SJCRH30 (cell line): ENCODE data around the gene UQCR11. TPM values are rescaled to one million over a fixed set of nuclear protein-coding genes. Genes with fewer than 3 reads are reported as not detected.

Source experiments
- DNase-seq, 2 experiments: peaks; one replicate each; pipeline ENCODE4 v3.0.0-alpha.2; 2015 to 2020
- H3K27ac ChIP-seq: fragments of 250-450 bp; sonication (Bioruptor Pico); 2 replicates; pipeline ENCODE4 v1.5.1; 2020; ENCODE audit warnings: mild to moderate bottlenecking, moderate library complexity
- H3K27me3 ChIP-seq: fragments of 250-450 bp; sonication (Bioruptor Pico); 2 replicates; pipeline ENCODE4 v1.5.1; 2020; ENCODE audit warnings: mild to moderate bottlenecking, moderate library complexity
- H3K36me3 ChIP-seq: fragments of 250-450 bp; sonication (Bioruptor Pico); 2 replicates; pipeline ENCODE4 v1.5.1; 2020; ENCODE audit warnings: mild to moderate bottlenecking, moderate library complexity
- H3K4me1 ChIP-seq: fragments of 250-450 bp; sonication (Bioruptor Pico); 2 replicates; pipeline ENCODE4 v1.5.1; 2020; ENCODE audit warnings: mild to moderate bottlenecking, moderate library complexity
- H3K4me3 ChIP-seq: fragments of 250-450 bp; sonication (Bioruptor Pico); 2 replicates; pipeline ENCODE4 v1.5.1; 2020; ENCODE audit warnings: mild to moderate bottlenecking, moderate library complexity
- H3K9me3 ChIP-seq: fragments of 250-450 bp; sonication (Bioruptor Pico); replicated peaks from 2 replicates; pipeline ENCODE4 v1.5.1; 2020; ENCODE audit warnings: mild to moderate bottlenecking, moderate library complexity
- total RNA-seq: library from RNA; depleted of rRNA; stranded (reverse); fragments of >200 nt; shearing (Covaris generic); gene quantifications from 2 replicates; pipeline ENCODE4 v1.2.3, GENCODE V29; 2014

The UQCR11 gene
- total RNA-seq, 1 experiment from 2014 or later, result 95.0 TPM

GRCh38 chr19:1629256-1629808, 24.1 kb upstream of the UQCR11 start:
- H3K4me3 ChIP-seq, result no peak overlapping the region
- no peak overlapping the region for H3K27ac ChIP-seq
- H3K4me1 ChIP-seq, result no peaks in the 10 kb centered on the region
- peaks cover 22% of the 10 kb centered on the region for H3K36me3 ChIP-seq
- no peak for DNase-seq
- H3K27me3 ChIP-seq, result no peaks in the 10 kb centered on the region
- H3K9me3 ChIP-seq, result no peaks in the 10 kb centered on the region

DNA sequence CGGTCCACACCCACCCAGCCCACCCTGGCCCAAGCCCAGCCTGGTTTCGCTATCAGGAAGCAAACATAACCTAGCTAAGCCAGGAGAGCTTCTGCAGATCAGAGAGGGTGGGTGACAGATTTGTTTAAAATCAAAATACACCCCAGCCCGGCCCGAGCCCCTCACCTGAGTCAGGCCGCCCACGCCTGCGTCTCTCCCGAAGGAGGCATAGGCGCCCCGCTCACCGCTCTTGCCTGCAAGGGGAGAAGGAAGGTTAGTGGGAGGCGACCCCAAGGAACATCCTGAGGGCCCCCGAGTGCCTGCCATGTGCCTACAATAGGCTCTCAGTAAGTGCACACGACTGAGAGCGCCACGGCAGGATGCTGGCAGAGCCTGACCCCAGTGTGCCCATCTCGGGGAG, 21.9 kb upstream of the UQCR11 start:
- no peak for DNase-seq
- Histone ChIP-seq H3K36me3 (peaks cover 25% of the 10 kb centered on the region), H3K4me1 (no peaks in the 10 kb centered on the region), H3K27me3 (no peaks in the 10 kb centered on the region), H3K9me3 (no peaks in the 10 kb centered on the region), H3K27ac (no peak overlapping the region), H3K4me3 (no peak overlapping the region)

DNA sequence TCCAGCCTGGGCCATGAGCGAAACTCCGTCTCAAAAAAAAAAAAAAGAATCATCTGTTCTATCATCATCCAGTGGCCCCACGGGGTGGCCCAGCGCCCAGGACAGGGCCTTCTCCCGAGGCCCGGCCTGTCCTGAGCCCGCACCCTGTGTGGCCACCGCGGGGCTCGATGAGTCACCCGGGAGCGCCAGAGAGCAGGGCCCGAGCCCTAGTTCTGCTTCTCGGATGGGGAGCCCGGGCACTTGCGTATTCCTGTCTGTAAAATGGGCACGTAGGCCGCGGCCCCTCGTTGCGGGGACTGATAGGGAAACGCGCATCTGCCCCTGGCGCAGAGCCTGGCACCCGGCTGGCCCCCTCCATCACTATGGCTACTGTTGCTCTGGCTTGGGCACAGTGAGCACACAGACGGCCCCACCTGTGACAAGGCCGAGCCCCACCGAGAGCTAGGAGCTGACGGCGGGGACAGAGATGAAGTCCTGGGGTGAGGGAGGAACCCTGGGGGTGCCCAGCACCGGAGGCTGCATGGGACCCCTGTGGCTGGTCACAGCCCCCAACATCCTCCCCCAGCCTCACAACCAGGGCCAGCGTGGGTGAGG, 21.3 kb upstream of the UQCR11 start:
- Histone ChIP-seq H3K4me3 (no peak overlapping the region), H3K27ac (no peak overlapping the region), H3K9me3 (no peaks in the 10 kb centered on the region), H3K36me3 (peaks cover 22% of the 10 kb centered on the region), H3K27me3 (no peaks in the 10 kb centered on the region), H3K4me1 (no peaks in the 10 kb centered on the region)
- DNase-seq, result no peak

GRCh38 chr19:1624458-1624857, 19.2 kb upstream of the UQCR11 start:
- no peaks in the 10 kb centered on the region for H3K4me1 ChIP-seq
- no peak overlapping the region for H3K4me3 ChIP-seq
- H3K36me3 ChIP-seq, result peaks cover 15% of the 10 kb centered on the region
- H3K9me3 ChIP-seq, result no peaks in the 10 kb centered on the region
- H3K27me3 ChIP-seq, result no peaks in the 10 kb centered on the region
- no peak overlapping the region for H3K27ac ChIP-seq
- DNase-seq, result peak; percentile 46 to 54

DNA sequence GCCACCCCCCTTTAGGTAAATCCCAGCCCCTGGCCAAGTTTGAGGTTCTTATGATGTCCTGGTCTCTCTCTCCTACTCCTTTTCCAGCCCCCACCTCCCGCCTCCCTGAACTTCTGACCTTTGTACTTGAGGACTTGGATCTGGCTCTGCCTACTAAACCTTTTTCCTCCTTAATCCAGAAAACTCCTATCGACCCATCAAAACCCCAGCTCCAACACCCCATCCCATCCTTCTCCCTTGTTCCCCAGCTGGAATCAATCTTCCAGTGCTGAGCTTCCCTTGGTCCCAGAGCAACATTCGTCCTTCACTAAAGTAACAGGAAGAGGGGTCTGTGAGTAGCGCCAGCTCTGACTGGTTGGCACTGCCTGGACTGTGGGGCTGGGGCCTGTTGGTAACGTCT, 17.3 kb upstream of the UQCR11 start:
- no peak overlapping the region for H3K27ac ChIP-seq
- no peaks in the 10 kb centered on the region for H3K27me3 ChIP-seq
- DNase-seq, result no peak
- no peaks in the 10 kb centered on the region for H3K4me1 ChIP-seq
- H3K9me3 ChIP-seq, result no peaks in the 10 kb centered on the region
- no peak overlapping the region for H3K4me3 ChIP-seq
- H3K36me3 ChIP-seq, result peaks cover 27% of the 10 kb centered on the region

- DNase-seq, result no peak
- Histone ChIP-seq H3K36me3 (peaks cover 29% of the 10 kb centered on the region), H3K9me3 (no peaks in the 10 kb centered on the region), H3K4me1 (no peaks in the 10 kb centered on the region), H3K4me3 (no peak overlapping the region), H3K27me3 (no peaks in the 10 kb centered on the region), H3K27ac (no peak overlapping the region)
These were observed 16.7 kb upstream of the UQCR11 start for GRCh38 chr19:1622007-1622406.

DNA sequence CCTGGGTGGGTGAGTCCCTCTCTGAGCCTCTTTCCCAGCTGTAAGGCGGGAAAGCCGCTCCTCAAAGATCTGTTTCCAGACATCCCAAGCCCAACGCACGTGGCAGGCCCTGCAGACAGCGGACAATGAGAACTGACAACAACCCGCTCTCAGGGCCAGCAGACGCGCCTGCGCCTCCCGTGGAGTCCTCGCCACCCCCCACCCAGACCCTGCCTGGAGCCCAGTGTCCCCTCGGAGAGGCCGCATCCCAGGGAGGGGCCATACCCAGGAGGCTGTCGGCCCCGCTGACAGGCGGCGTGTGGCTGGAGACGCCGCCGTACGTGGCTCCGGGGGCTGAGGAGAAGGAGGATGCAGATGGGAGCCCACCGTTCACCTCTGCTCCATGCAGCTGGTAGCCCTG, 16.3 kb upstream of the UQCR11 start:
- Histone ChIP-seq H3K4me3 (no peak overlapping the region), H3K9me3 (no peaks in the 10 kb centered on the region), H3K27me3 (no peaks in the 10 kb centered on the region), H3K36me3 (peaks cover 33% of the 10 kb centered on the region), H3K27ac (no peak overlapping the region), H3K4me1 (no peaks in the 10 kb centered on the region)
- no peak for DNase-seq

- H3K4me3 ChIP-seq, result no peak overlapping the region
- no peaks in the 10 kb centered on the region for H3K27me3 ChIP-seq
- H3K27ac ChIP-seq, result no peak overlapping the region
- no peak for DNase-seq
- H3K4me1 ChIP-seq, result no peaks in the 10 kb centered on the region
- H3K36me3 ChIP-seq, result peaks cover 38% of the 10 kb centered on the region
- no peaks in the 10 kb centered on the region for H3K9me3 ChIP-seq
These were observed 15.8 kb upstream of the UQCR11 start for GRCh38 chr19:1621021-1621420.

- no peak for DNase-seq
- Histone ChIP-seq H3K27ac (no peak overlapping the region), H3K27me3 (no peaks in the 10 kb centered on the region), H3K4me1 (no peaks in the 10 kb centered on the region), H3K36me3 (peaks cover 42% of the 10 kb centered on the region), H3K9me3 (no peaks in the 10 kb centered on the region), H3K4me3 (no peak overlapping the region)
These were observed 15.2 kb upstream of the UQCR11 start for GRCh38 chr19:1620502-1620901.

- no peaks in the 10 kb centered on the region for H3K9me3 ChIP-seq
- DNase-seq, result no peak
- H3K4me1 ChIP-seq, result no peaks in the 10 kb centered on the region
- H3K36me3 ChIP-seq, result peaks cover 46% of the 10 kb centered on the region
- no peak overlapping the region for H3K27ac ChIP-seq
- no peaks in the 10 kb centered on the region for H3K27me3 ChIP-seq
- no peak overlapping the region for H3K4me3 ChIP-seq
These were observed 14.4 kb upstream of the UQCR11 start for GRCh38 chr19:1619703-1620102.

DNA sequence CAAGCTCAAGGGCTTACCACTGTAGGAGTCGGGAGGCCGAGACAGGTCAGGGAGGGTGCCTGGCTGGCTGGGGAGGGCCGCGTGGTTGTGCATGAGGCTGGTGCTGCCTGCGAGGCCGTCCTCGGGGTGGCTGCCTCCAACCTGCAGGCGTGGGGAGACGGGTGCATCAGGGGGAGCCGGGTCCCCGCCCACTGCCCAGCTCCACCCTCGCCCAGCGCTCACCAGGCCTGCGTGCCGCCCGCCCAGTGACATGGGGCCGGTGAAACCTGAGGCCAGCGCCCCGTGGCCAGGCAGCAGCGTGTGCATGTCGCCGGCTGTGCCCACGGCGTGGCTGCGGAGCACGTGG, 13.8 kb upstream of the UQCR11 start:
- H3K36me3 ChIP-seq, result peaks cover 43% of the 10 kb centered on the region

DNA sequence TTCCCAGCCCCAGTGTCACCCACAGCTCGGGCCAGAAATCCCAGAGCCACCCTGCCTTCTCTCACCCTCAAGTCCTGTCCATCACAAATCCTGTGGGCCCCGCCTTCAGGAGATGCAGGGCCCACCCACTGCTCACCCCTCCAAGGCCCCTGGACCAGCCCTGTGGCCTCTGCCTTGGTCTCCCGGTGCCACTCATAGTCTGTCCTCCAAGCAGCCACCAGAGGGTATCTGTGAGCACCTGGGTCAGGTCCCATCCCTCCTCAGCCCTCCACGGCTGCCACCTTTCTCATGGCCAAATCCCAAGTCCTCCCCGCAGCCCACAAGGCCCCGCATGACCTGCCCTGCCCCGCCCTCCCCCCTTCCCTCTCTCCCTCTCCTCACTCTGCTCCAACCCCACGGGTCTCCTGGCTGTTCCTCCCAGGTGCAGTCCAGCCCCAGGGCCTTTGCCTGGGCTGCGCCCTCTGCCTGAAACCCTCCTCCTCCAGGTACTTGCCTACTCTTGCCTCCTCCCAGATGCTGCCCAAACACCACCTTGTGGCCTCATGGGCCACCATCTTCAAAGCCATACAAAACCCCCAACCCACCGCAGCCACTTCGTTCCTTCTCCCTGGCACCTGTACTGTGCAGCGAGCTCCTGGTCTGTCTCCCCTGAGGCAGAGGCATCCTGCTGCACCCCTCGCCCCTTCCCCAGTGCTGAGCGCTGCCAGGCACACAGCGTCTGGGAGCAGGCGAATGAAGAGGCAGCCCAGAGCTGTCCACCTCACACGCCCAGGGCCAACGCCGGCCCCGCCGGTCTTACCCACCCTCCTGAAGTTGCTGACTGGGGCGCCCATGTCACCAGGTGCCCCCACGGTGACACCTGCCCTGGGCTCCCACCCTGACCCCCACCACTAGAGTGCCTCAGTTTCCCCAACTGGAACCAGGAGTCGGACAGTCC, 13.2 kb upstream of the UQCR11 start:
- Histone ChIP-seq H3K9me3 (no peaks in the 10 kb centered on the region), H3K27ac (no peak overlapping the region), H3K4me1 (no peaks in the 10 kb centered on the region), H3K36me3 (peaks cover 50% of the 10 kb centered on the region), H3K4me3 (no peak overlapping the region), H3K27me3 (no peaks in the 10 kb centered on the region)
- peak; percentile 41 for DNase-seq

More for the DNA sequence above, 13.8 kb upstream of the UQCR11 start:
- Histone ChIP-seq H3K9me3 (no peaks in the 10 kb centered on the region), H3K27me3 (no peaks in the 10 kb centered on the region), H3K27ac (no peak overlapping the region), H3K4me3 (no peak overlapping the region), H3K4me1 (no peaks in the 10 kb centered on the region)
- DNase-seq, result no peak

- Histone ChIP-seq H3K4me3 (no peak overlapping the region), H3K27ac (no peak overlapping the region), H3K36me3 (peaks cover 47% of the 10 kb centered on the region), H3K9me3 (no peaks in the 10 kb centered on the region), H3K4me1 (no peaks in the 10 kb centered on the region), H3K27me3 (no peaks in the 10 kb centered on the region)
- no peak for DNase-seq
These were observed 11.6 kb upstream of the UQCR11 start for GRCh38 chr19:1616875-1617274.

DNA sequence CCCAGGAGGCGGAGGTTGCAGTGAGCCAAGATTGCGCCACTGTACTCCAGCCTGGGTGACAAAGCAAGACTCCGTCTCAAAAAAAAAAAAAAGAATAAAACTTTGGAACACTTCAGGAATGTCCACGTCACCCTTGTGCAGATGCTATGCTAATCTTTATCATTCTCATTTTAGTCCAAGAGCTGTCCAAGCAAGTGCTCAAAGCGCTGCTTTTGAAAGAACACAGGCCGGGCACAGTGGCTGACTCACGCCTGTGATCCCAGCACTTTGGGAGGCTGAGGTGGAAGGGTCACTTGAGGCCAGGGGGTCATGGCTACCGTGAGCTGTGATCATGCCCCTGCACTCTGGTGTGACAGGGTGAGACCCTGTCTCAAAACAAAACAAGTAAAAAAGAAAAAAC, 11.1 kb upstream of the UQCR11 start:
- no peaks in the 10 kb centered on the region for H3K27me3 ChIP-seq
- peaks cover 50% of the 10 kb centered on the region for H3K36me3 ChIP-seq
- no peak overlapping the region for H3K4me3 ChIP-seq
- H3K9me3 ChIP-seq, result no peaks in the 10 kb centered on the region
- no peak overlapping the region for H3K27ac ChIP-seq
- no peaks in the 10 kb centered on the region for H3K4me1 ChIP-seq
- DNase-seq, result no peak

DNA sequence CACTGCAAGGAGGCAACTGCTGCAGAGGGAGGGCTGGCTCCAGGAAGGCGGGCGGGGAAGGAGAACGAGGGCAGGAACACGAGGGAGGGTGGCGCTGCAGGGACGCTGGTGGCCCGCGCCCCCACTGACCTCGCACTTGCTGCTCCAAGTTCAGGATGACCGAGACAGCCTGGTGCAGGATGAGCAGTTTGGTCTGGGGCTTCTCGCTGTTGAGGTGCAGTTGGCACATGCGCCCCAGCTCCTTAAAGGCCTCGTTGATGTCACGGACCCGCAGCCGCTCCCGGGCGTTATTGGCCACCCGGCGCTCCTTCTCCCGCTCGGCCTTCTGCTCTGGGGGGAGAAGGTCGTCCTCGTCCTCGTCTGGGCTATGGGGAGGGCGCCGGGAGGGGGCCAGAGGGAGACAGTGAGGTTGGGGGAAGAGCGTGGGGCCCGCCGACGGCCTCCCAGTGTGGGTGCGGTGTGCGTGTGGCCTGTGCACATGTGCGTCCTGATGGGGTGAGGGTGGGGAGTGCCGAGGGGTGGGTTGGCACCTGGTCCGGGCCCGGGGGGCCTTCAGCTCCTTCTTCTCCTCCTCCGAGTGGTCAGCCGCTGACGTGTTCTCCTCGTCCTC, 10.0 kb upstream of the UQCR11 start:
- no peak for DNase-seq
- peaks cover 50% of the 10 kb centered on the region for H3K36me3 ChIP-seq
- no peaks in the 10 kb centered on the region for H3K27me3 ChIP-seq
- no peak overlapping the region for H3K4me3 ChIP-seq
- H3K9me3 ChIP-seq, result no peaks in the 10 kb centered on the region
- no peaks in the 10 kb centered on the region for H3K4me1 ChIP-seq
- no peak overlapping the region for H3K27ac ChIP-seq
